Activated CD4-positive, CD25-positive, alpha-beta regulatory T cell treated with anti-CD3 and anti-CD28 coated beads, Interleukin-2, amount 50 U/mL, for 72 hours (primary cell): ENCODE results near the gene CADPS.

Experiments used
- DNase-seq: peaks from one replicate; pipeline ENCODE4 v3.0.0; 2021

CADPS gene

DNA sequence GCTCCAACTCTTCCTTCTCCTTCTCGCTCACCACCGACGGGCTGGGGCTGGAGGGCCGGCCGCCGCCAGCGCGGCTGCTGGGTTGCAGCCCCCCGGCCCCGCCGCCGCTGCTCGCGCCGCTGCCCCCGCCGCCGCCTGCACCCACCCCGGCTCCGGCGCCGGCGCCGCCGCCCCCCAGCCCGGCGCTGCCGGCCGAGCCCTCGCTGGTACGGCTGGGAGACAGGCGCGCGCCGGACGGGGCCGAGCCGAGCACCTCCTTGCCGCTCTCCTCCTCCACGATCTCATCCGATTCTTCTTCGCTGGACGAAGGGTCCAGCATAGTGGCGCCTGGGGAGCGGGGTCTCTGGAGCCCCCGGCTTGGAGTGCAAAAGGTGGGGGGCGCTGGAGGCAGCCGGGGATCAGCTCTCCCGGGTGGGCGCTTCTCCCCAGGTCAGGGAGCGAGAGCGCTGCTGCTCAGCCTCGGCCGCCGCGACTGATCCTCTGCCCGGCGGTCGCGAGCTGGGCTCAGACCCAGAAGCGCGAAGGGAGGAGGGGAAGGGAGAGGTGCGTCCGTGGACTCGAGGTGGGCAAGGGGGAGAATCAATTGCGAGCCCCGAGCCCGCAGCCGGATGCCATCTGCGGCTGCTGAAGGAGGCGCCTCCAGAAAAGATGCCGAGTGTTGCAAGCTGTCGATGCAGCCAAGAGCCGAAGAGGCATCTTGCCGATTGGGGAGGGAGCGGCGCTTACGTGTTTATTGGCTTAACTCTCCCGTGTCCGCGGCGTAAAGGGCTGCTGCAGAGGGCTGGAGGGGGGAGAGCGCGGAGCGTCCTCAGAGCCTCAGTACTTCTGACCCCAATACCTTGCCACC lies at the start of gene CADPS:
Gene CADPS (minus strand): TSS at position 706 of the 847 bp plus-strand sequence. CDS start 387 bp downstream, at position 319.
- no peak for DNase-seq

DNA sequence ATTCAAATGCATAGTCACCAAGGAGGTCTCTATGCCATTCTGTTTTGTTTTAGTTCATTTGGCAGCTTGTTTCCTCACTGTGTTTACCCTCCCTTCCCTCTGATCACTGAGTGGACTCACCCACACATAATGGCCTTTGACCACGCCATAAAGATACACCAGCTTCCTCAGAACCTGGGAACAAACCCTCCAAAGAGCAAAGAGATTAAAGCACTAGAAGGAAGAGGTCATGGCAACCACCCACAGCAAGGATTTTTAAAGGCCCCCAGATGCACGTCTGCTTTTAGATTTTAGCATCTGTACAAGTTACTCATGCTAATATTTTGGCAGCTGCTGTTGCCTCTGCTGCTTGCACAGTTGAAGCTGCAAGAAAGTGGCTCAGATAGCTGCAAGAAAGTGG lies 47.9 kb upstream of the CADPS start:
- DNase-seq, result no peak

DNA sequence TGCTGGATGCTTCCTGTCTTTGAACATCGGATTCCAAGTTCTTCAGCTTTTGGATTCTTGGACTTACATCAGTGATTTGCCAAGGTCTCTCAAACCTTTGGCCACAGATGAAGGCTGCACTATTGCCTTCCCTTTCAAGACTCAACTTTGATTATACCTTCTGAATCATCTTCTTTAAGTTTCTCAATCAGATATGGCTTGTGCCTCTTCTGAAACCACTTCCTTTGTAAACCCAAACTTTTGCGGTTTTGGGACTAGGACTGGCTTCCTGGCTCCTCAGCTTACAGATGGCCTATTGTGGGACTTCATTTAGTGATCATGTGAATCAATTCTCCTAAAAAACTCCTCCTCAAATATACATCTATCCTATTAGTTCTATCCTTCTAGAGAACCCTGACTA lies 47.1 kb upstream of the CADPS start:
- no peak for DNase-seq

DNA sequence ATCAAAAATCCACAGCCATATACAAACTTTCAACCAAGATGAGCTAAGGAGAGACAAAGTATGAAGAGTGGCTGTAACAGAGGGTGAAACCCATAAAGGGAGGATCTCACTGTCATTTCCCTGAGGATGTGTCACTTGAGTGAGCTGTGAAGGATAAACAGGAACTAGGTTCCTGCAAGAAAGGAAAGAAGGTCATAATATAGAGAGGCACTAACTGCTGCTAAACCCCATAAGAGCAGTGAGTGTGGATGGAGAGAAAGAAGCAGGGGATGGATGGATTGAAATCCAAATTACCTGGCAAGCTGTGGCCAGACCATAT lies 45.2 kb upstream of the CADPS start:
- no peak for DNase-seq

DNA sequence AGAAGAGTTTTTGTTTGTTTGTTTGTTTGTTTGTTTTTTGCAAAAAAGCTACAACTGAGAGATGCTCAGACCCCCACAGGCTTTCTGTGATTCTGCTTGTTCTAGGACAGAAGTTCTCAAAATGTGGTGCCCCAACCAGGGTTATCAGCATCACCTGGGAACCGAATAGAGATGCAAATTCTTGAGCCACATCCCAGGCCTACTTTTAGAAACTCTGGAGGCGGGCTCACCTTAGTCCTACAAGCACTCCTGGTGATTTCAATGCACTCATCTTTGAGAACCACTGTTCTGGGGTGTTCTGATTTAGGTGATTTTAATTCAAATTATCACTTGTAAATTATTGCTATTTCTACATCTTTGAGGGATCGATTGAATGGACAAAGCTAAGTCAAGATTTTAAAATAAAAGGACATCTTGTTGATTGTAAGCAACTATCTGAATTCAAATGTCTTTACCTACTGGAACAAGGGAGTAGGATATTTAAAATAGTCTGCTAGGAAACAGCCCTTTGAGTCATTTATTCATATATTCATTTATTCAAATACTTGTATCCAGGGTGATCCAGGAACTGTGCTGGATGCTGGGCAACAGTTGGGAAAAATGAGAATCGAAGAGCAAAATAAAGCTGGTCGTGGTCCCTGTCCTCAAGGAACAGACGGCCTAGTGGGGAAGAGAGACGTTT lies 44.7 kb upstream of the CADPS start:
- no peak for DNase-seq

DNA sequence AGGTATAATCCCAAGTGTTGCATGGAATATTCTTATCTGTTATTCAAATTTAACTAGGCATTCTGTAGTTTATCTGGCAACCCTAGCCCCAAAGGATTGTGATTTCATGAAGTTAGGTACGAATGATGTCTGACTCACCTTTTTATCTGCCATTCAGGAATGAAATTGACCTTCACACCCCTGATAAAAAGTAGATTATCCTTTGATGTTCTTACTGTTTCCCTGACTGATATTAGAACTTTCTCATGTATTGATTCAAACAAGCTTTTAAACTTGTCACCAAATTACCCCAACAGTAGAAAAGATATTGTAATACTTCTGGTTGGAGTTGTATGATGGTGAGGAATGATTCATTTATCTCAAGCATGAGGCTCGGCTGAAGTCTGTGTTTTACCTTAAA lies 43.6 kb upstream of the CADPS start:
- DNase-seq, result no peak

DNA sequence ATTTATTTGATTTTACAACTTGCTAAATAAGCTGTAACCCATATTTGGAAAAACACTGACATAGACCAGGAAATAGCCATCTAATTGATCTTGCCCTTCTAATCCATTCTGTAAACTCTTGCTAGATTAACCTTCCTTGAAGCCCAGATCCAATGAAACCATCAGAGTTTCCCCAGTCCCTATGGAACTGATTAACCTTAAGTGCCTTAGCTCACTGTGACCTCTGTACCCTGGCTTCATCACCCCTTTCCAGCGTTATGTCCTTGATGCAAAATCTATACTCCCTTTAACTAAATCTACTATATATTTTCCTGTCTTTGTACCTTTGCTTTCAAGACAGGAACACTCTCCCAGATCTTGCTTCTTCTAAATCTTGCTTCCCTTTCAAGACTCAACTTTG lies 42.9 kb upstream of the CADPS start:
- DNase-seq, result no peak

DNA sequence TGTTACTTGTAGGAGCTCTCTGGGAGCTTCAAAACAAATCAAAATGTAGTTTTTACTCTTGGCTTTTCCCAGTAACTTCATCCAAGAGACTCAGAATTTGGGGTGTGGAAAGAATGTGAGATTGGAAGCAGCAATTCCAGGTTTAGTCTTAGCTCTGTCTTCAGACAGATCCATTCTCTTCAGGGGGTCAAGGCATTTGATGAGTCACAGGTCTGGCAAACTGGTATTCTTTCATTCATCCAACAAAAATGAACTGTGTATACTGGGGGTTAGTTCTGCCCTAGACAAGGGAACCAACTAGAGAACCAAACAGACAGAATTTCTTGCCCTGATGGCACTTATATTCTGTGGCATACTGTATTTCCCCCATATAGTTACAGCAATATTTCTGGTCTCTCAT lies 36.3 kb upstream of the CADPS start:
- no peak for DNase-seq

DNA sequence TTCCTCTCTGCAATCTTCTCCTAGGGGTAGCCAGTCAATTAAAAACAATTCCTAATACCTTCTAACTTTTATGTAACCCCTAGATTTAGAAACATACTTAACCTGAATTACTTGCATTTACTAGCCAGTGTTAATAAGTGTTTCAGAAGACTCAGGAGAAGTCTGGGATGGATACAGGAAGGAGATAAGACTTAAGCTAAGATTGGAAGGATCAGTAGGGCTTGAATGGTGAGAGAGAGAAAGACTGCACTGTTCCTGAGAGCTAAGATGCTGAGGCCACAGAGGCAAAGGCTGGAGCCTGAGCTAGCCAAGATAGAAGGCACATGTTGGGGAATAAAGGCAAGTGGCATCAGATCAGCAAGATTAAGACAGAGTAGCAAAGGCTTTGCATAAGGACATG lies 30.1 kb upstream of the CADPS start:
- DNase-seq, result no peak

DNA sequence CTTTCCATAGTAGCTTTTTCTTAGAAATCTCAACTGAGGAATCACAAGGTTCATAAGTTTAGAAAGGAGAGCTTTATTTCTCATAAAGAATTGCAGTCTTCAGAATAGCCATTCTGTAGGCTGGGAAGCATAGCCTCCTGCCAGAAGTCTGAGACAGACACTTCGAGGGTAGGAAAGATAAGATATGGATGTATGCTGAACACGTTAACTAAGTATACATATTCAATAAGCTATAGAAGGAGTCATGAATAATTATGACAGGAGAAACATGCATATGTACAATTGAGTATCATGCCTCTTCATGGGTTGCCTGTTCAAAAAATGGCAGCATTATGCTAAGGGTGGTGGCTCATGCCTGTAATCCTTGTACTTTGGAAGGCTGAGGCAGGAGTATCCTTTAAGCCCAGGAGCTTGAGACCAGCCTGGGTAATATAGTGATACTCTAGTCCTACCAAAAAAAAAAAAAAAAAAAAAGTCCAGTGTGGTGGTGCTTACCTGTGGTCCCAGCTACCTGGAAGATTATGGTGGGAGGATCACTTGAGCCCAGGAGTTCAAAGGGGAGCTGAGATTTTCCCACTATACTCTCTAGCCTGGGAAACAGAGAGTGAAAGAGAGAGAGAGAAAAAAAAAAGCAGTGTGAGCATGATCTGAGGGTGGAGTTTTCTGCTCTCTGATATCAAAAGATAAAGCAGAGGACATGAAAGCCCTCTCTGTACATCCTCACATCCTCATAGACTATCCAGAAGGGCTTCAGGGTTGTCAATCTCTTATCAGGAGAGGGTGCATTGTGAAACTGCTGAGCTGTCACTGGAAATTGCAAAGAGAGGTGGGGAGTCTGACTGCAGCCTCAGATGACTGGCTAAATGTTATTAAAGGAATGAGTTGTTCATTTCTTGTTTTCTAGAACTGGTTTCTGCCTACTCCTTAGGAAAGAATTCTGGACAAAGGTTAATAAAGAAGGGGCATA lies 23.6 kb upstream of the CADPS start:
- DNase-seq, result no peak

DNA sequence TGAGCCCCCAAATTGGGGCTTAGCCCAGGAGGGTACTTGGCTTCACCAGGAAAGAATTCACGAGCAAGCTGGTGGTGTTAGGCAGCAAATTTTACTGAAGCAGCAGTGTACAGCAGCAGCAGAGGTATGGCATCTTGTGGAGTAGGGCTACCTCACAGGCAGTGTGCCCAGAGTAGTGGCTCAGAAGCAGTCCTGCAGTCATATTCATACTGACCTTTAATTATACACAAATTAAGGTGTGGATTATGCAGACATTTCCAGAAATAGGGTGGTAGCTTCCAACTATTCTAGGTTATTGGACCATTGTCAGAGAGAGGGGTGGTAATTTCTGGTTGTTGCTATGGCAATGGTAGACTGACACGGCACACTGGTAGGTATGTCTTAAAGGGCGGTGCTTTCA lies 20.7 kb upstream of the CADPS start:
- no peak for DNase-seq

DNA sequence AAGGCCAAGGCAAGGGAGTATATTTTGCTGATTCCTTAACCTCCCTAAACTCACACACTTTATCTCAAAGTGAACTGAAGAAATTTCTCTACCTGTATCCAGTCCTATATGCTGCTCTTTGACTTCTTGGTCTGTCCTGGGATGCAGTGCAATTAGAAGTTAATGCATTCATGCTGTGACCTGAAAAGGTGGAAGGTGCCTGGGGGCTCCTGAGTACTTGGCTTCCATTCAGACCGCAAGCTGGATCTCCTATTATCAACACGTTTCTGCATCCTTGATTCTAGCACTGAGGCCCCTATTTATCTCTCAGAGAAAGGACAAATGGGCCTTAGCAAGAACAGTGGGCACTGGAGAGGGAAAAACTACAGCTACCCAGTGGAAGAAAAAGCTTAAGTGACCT lies 17.7 kb upstream of the CADPS start:
- no peak for DNase-seq

DNA sequence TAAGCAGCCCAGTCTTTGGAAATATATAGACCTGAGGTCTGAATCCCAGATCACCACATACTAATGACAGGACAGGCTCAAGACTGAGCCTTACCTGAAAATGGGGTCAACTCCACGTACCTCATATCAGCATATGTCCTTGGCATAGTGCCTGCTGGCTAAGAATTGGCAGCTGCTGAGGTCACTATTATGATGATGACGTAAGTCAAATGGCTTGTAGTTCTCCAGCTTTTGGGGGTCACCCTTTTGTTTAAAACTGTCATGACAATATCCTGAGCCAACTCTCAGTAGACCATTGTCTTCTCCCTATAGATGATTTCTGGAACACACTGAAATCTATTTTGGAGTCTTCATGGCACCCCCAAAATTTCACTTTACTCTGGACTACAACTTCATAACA lies 16.8 kb upstream of the CADPS start:
- no peak for DNase-seq

DNA sequence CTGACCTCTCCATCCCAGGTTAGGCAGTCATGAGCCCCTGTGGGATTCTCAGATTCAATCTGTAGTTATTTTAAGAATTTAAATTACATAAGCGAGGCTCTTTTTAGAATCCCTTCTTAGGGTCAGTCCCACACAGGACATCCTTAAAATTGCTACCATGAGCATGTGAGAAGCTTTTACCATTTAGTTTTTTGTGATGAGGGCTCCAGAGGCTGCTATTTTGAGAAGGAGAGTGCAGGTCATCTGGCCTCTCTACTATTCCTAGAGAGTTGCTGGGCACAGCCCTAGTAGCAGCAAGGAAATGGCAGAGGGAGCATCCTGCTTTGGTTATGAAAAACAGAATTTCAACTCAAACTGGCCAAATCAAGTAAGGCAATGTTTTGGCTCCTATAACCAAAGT lies 13.6 kb upstream of the CADPS start:
- DNase-seq, result no peak

DNA sequence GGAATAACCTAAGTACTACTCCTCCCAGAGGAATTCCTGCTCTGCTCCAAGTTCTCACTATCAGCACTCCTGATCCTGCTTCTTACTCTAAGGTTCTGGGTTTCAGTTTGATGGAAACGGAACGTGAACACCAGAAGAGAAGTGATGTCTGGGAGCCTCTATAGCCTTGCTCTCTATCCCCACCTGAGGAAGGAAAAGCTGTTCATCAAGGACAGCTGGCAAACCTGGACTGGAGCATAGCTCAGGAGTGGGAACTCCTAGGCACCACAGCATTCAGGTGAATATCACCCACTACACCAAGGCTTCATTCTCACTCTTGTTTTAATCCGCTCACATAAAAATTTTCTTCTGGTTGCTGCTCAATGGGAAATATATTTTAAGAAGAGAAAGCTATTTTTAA lies 13.0 kb upstream of the CADPS start:
- DNase-seq, result no peak

DNA sequence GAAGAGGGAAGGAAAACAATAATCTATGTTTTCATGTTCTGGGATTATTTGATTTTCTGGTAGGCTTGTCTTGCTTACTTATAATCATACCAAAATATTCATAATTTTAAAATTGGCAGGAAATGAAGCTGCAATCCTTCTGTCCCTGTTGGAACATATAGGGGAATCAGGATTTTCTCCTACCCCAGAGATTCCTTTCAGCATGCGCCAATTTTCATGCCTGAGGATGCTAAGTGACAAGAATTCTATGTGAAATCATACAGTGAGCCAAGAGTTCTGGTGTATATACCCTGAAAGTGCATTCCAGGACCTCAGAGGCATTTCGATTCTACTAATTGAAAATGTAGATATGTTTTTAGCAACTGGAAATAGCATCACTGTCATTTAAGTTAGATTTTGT lies 9.9 kb upstream of the CADPS start:
- no peak for DNase-seq

DNA sequence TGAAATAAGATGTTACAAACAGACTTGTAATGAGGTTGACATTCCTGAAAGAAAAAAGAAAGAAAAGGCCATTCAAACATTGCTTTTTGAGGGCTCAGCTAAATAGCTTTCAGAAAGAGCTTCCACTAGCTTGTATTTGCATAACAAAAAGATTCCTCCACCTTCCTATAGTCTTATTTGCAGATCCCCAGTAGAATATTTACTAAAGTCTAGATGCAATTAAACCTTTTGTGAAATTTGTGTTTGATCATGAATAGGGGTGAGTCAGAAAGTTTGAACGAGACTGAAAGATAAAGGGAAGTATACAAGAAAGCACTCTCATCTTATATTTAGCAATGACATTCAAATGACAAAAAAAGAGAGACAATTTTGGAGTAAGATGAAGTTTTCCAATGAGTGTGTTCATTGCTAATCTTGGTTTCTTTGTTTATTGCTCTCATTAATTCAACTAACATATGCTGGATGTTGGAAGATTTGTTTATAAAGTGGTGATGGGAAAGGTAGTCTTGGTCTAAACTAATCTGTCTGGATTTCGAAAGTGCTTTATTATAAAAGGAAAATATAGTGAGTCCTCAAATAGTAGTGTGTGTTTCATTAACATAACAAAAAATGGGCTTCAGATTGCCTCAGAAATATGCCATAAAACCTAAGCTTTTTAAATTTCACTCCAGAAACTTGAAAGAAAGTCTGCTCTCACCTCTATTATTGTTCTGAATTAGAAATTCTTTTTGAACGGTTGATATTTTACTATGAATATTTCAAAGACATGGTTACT lies 9.1 kb upstream of the CADPS start:
- no peak for DNase-seq

DNA sequence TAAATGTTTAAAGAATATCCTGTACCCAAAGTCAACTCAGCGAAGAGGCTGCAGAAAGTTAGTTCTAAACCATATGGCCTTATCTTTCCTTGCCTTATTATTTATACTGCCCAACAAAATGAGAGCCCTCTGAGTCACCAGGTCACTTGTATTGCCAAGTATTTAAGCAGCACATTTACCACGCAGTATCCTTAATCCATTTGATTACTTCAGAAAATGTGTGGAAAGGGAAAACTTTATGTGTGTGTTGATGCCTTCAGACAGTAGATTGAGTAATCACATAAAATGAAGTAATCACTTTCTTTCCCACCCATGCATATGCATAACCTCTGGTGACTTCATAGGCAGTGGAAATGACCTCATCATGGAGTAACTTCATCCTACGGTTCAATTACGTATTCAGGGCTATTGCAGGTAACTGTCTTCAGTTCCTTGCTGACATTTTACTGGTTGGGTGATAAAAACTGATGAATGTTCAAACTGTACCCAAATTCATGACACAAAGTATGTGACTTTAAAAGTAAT lies 7.5 kb upstream of the CADPS start:
- DNase-seq, result no peak

DNA sequence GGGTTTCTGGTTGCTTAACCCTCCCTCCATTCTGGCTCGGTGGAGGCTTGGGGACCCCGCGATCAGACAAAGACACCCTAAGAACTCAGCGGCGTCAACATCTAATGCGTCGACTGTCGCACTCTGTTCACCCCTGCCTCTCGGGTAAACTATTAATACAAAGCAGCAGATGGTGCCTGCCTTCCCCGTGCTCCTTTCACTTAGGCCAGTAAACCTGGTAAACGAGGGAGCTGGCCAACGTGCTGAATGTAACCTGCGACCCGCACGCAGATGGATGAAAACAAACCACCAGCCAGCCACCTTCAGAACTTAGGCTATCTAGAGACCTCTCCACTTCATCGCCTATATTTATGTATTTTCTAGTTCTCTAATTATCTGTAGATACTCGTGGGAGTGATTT lies 848 bp upstream of the CADPS start:
- DNase-seq, result no peak

DNA sequence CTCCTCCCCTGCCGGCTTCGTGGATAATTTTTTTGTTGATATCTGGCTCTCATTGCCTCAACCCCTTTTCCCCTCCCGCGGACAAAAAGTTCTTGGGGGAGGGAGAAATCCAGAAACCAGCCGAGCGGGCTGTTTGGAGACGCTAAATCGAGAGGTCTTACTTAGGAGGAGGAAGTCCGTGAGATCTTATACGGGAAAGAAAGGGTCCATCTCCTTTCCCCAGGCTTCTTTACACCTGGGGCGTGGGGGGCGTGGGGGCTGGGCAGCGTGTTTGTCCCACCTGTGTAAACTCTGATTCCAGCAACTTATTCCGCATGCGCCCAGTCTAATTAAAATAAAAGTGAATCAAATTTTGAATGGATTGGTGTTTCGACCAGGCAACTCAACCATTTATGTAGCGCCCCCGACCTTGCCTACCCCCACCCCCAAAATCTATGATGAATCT lies 364 bp upstream of the CADPS start:
- DNase-seq, result no peak

DNA sequence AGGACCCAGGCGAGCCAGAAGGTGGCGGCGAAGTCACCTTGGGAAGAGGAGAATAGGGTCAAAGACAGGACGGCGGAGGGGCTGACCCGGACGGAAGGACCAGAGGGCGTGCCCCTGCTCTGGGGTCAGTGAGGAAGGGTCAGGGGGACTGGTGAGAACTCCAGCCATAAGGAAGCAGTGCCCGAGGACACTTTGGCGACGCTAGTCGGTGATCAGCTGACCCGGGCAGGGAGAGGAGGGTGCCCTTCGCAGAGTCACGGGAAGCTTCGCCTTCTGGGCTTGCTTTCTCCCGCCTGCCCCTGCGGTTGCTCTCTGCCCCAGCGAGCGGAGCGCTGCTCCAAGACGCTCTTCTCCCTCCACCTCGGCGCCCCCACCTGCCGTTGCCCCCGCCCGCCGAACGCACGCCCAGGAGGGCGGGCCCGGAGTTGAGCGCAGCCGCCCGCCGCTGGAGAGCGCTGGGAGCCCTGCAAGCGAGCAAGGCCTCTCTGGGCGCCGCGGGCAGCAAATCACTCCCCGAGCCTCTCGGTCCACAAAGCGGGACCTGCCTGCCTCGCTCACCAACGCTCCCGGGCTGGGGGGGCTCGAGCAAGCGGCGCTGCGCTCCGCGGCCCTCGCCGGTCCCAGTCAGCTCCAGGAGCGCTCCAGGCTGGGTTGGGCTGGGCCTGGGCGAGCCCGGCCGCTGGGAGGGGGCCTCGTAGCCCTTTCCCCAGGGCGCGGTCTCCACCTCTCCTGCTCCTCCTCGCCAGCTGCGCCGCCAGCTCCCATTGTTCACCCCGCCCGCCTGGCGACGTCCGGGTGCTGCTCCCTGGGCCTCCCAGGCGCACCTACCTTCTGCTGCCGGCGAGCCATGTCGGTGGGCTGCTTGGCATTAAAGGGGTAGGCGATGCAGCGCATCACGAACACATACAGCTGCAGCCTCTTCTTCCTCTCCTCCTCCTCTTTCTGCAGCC lies 1.2 kb downstream of the CADPS start:
- DNase-seq, result no peak

DNA sequence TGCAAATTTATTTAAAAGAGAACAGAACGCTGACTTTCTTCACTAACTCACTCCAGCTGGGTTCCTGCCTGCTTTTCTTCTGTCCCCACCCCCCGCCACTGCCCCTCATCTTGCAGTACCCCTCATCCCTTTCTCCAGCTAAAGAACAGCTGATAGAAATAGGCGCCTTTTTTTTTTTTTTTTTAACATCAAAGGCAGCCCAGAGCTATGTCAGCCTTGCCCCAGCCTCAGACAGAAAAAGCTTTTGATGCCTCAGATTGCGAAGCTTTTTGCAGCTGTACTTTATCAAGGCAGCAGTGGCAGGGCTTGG lies 1.8 kb downstream of the CADPS start:
- DNase-seq, result no peak
